ENCODE measurements around the gene TARBP1. TPM values are rescaled to one million over a fixed set of nuclear protein-coding genes. Genes with fewer than 3 reads are reported as not detected.

Gene TARBP1
- total and polyA plus RNA-seq, 2 of the 8 experiments (the other 6 are each of a cell fraction or from before 2014, with no cell fraction given) = 21.9 to 32.3 TPM

DNA sequence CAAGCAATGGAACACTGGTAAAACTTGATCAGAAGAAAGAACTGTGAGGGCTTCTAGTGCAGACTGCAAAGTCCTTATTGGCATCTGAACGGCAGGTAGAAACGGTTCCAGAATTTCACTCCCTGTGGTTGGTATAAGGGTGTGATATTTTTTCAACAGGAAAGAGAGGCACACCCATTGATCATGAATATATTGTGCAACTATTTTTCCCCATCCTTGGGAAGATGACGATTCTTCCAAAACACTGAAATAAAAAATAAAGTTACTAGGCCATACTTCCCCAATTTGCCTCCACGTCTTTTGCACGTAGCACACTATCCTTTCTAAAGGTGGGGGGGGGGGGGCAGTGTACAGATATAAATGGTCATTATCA lies 49.6 kb downstream of the TARBP1 start (continued):
- TF ChIP-seq ASH2L (IDR thresholded peaks at IDR 0.05; ENCODE audit: low read length) (no peak), BCL11A (IDR thresholded peaks at IDR 0.05; ENCODE audit: low read depth in 2 of 2, low read length in 2 of 2) (no peak)
